Peyer's patch (tissue), 4 donors: ENCODE data around the gene ARMC9. TPM values are rescaled to one million over a fixed set of nuclear protein-coding genes. Genes with fewer than 3 reads are reported as not detected.

ENCODE experiments used
- DNase-seq, 3 donors: peaks; one replicate each; pipeline ENCODE4 v3.0.0-alpha.2; 2017 to 2019
- H3K27ac ChIP-seq, 4 donors: fragments of 200-600 bp; sonication (generic); one replicate each; pipeline ENCODE4 v1.5.1; 2016 to 2019
- H3K27me3 ChIP-seq, 2 donors: fragments of 200-600 bp; sonication (generic); one replicate each; pipeline ENCODE4 v1.5.1; 2019
- H3K36me3 ChIP-seq, 3 donors: fragments of 200-600 bp; sonication (generic); one replicate each; pipeline ENCODE4 v1.5.1; 2016 to 2019
- H3K4me1 ChIP-seq, 4 donors: fragments of 200-600 bp; sonication (generic); one replicate each; pipeline ENCODE4 v1.5.1; 2016 to 2019
- H3K4me3 ChIP-seq, 4 donors: fragments of 200-600 bp; sonication (generic); 1 replicate in 3 of 4; 2 replicates in 1 of 4; pipeline ENCODE4 v1.5.1; 2016 to 2019; ENCODE audit warnings: mild to moderate bottlenecking in 1 of 4
- H3K9me3 ChIP-seq, 4 donors: fragments of 200-600 bp; sonication (generic); one replicate each; pipeline ENCODE4 v1.5.1; 2016 to 2019; ENCODE audit warnings: mild to moderate bottlenecking in 1 of 4
- POLR2A ChIP-seq, 2 donors: fragments of 450-650 bp; IDR thresholded peaks; one replicate each; pipeline ENCODE4 v1.5.1; 2017; ENCODE audit warnings: antibody characterized with exemption in 2 of 2, mild to moderate bottlenecking in 2 of 2, moderate library complexity in 2 of 2
- total RNA-seq, 4 donors: library from RNA; depleted of rRNA; stranded (reverse); fragments of >200 nt; gene quantifications; one replicate each; pipeline ENCODE4 v1.1.0, GENCODE V29; 2016
- TF ChIP-seq, protein P1 (sequence below), 6 experiments: fragments of 450-650 bp in 4 of 6; fragments of 200-600 bp in 2 of 6; sonication (generic) in 1 of 6; IDR thresholded peaks; one replicate each; pipeline ENCODE4 v1.5.1; 2017 to 2019; ENCODE audit warnings: antibody characterized with exemption in 6 of 6, mild to moderate bottlenecking in 3 of 6, moderate library complexity in 1 of 6

ARMC9 gene
- total RNA-seq, 4 donors from 2014 or later = 3.3 to 15.7 (median 10.5) TPM

DNA sequence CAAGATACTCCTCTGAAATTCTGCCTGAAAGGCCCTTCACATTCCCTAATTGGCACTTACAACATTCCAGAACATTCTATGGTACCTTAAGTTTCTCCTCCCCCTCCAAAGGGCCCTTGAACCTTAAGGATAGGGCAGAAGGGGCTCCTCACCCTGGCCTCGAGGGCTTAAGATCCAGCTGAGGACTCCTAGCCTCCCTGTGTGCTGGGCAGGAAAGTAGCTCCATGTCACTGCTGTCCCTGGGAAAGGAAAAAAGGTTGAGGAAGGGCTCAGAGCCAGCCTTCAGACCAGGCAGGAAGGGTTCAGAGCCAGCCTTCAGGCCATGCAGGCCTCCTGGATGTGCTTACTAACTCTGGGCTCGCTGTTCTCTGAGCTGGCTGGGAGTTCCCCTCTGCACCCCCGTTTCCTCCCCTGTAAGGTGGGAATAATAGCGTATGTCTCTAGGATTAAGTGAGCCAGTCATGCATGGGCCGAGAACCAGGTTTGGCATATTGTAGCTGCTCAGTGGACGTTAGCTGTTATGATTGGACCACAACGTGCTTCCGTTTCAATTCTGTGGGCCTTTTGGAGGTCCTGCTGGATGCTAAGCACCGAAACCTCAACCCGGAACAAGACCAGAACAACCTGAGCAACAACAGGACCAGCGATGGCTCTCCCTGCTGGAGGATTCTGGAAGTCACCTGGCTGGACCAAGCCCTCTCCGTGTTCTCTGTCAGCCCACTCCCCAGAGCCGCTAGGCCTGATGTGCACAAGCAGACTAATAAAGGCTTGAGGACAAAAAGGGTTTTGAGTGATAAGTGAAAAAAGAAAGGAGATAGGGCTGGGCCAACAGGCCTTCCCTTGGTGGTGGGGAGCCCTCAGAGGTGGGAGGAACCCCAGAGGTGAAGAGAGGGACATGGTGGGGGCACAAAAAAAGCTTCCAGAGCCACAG, 196.0 kb downstream of the ARMC9 start:
- Histone ChIP-seq H3K27ac (peak overlapping the region; percentile 1 to 89 (median 84)), H3K4me3 (peak overlapping the region; percentile 55 to 92 (median 80)), H3K27me3 (no peaks in the 10 kb centered on the region), H3K36me3 (peaks cover 0 to 19% (median 0%) of the 10 kb centered on the region in 3 donors), H3K4me1 (peaks cover 0 to 28% (median 6%) of the 10 kb centered on the region in 4 donors), H3K9me3 (no peaks in the 10 kb centered on the region)
- TF ChIP-seq POLR2A (IDR thresholded peaks at IDR 0.05) = no peak
- TF ChIP-seq, protein P1, sequence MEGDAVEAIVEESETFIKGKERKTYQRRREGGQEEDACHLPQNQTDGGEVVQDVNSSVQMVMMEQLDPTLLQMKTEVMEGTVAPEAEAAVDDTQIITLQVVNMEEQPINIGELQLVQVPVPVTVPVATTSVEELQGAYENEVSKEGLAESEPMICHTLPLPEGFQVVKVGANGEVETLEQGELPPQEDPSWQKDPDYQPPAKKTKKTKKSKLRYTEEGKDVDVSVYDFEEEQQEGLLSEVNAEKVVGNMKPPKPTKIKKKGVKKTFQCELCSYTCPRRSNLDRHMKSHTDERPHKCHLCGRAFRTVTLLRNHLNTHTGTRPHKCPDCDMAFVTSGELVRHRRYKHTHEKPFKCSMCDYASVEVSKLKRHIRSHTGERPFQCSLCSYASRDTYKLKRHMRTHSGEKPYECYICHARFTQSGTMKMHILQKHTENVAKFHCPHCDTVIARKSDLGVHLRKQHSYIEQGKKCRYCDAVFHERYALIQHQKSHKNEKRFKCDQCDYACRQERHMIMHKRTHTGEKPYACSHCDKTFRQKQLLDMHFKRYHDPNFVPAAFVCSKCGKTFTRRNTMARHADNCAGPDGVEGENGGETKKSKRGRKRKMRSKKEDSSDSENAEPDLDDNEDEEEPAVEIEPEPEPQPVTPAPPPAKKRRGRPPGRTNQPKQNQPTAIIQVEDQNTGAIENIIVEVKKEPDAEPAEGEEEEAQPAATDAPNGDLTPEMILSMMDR (IDR thresholded peaks at IDR 0.05) = peak; percentile 8 to 55 (median 44)
- peak in 2 of 3 donors; percentile 72 to 74 for DNase-seq

DNA sequence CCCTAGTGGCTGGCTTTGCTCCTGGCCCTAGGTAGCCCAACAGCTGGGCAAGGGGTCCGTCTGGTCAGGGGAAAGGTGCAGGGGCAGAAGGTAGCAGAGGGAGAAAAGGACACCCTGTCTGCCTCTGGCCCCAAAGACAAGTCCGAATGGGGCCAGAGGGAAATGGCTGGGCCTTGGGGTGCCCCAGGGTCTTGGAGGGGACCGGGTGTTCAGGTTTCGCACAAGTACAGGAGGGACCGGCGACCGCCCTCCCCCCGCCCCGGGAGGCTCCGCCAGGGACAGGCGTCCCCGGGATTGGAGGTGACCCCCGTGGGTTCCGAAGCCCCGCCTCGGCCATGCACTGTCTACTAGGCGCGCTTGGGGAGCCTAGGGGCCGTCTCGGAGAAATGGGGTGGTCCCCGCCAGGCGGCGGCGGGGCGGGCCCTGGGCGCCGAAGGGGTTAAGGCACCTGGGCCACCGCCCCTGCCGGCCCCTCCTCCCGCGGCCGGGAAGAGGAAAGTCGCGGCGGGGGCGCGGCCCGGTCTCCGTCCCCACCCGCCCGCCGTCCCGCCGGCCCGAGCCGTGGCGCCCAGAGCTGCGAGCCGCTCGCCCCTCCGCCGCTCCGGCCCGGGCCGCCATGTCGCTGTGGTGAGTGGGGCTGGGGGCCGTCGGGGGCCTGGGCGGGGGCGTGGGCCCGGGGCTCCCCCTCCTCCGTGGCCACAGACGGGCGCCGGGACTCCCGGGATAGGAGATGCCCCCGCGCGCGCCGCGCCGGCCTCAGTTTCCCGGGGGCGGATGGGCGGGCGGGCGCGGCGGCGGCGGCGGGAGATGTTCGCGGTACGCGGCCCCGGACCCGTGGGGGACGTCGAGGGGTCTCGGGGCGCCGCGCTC, 197.0 kb downstream of the ARMC9 start, which contains the start of gene B3GNT7:
Gene B3GNT7, plus strand, starts transcription at position 523 of the 870 bp plus-strand sequence. Its CDS starts 94 bp downstream, at position 617.
- H3K27ac ChIP-seq = peak within 1 kb of the TSS; percentile 79 to 89 (median 84)
- peaks cover 0 to 38% (median 6%) of the 10 kb centered on the region in 4 donors for H3K4me1 ChIP-seq

DNA sequence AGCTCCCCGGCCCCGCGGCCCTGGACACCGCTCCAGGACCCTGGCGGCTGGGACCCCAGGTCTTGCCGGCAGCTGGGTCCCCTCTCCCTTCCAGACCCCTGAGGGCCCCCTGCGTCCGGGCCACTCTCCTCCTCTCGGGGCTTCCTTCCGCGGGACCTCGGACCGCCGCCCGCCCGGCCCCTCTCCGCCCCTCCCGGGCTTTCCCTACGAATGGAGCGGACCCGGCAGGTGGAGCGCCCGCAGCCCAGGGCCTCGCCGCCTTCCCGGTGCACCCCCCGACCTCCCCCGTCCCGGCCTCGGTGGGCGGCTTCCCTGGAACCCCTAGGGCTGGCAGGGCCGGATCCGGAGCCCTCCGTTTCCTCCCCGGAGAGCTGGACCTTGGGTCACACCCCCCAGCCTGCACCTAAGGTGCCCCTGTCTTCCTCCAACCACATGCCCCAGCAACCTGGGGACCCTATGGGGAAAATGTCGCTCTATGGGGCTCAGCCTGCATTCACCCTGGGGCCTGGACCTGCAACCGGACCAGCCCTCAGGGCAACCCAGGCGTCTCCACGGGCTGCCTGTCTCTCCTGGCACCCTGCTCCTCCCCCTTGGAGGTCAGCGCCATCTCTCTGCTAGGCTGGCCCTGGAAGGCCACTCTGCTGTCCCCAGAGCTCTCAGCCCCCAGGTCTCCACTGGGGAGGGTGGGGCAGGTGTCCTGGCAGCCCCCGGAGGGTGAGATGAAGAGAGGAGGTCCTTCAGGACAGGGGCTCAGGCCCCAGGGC, 197.8 kb downstream of the ARMC9 start:
- peak in 1 of 2 donors; percentile 17 for TF ChIP-seq POLR2A (IDR thresholded peaks at IDR 0.05)
- TF ChIP-seq, protein P1 (IDR thresholded peaks at IDR 0.05) = no peak
- no peaks in the 10 kb centered on the region for H3K9me3 ChIP-seq
- peak in 1 of 3 donors; percentile 69 for DNase-seq
- H3K4me1 ChIP-seq = peaks cover 0 to 40% (median 6%) of the 10 kb centered on the region in 4 donors
- peaks cover 0 to 25% (median 0%) of the 10 kb centered on the region in 3 donors for H3K36me3 ChIP-seq
- peak overlapping the region; percentile 55 to 92 (median 80) for H3K4me3 ChIP-seq
- H3K27ac ChIP-seq = peak overlapping the region; percentile 79 to 89 (median 84)
- H3K27me3 ChIP-seq = no peaks in the 10 kb centered on the region

More for the DNA sequence above, 197.0 kb downstream of the ARMC9 start, which contains the start of gene B3GNT7:
- Histone ChIP-seq H3K4me3 (peak within 1 kb of the TSS; percentile 55 to 92 (median 80)), H3K36me3 (peaks cover 0 to 20% (median 0%) of the 10 kb centered on the region in 3 donors), H3K27me3 (no peaks in the 10 kb centered on the region), H3K9me3 (no peaks in the 10 kb centered on the region)
- TF ChIP-seq, protein P1 (IDR thresholded peaks at IDR 0.05) = peak in 3 of 6 experiments; percentile 21 to 35 (median 31)
- peak in 1 of 2 donors; percentile 11 for TF ChIP-seq POLR2A (IDR thresholded peaks at IDR 0.05)
- DNase-seq = peak; percentile 21 to 80 (median 72)

DNA sequence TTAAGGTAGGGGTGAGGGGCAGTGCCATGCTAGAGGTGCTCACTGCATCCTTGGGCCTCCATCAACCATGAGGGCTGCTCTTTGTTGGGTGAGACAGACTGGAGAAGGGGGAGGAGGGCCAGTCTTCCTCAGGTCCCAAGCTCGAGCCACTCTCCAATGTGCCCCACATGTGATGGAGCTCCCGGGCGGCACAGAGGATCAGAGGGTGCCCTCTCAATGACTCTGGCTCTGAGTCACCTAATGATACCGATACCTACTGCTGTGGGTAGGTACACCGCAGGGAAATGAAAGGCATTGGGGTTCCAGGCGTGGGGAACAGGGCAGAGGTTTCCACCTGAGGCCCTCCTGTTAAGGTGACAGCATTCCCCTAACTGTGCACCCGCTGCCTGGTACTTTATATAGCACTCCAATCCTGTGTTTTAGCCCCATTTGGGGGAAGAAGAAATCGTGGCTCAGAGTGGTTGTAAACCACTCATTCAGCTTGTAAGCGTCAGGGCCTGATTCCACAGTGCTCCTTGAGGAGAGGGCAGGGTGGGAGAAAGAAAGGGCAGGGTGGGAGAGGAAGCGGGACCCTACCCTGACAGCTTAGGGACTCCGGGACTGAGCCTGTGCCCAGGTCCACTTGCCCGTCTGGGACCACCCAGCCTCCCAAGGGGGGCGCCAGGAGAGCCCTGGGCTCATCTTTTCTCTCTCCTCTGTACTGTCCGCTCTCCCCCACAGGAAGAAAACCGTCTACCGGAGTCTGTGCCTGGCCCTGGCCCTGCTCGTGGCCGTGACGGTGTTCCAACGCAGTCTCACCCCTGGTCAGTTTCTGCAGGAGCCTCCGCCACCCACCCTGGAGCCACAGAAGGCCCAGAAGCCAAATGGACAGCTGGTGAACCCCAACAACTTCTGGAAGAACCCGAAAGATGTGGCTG, 198.8 kb downstream of the ARMC9 start:
- DNase-seq = peak in 1 of 3 donors; percentile 82
- H3K4me1 ChIP-seq = peaks cover 0 to 40% (median 6%) of the 10 kb centered on the region in 4 donors

More for the DNA sequence above, 198.8 kb downstream of the ARMC9 start:
- TF ChIP-seq, protein P1 (IDR thresholded peaks at IDR 0.05) = no peak
- peak; percentile 37 to 43 for TF ChIP-seq POLR2A (IDR thresholded peaks at IDR 0.05)
- H3K9me3 ChIP-seq = no peaks in the 10 kb centered on the region
- peaks cover 0 to 27% (median 0%) of the 10 kb centered on the region in 3 donors for H3K36me3 ChIP-seq
- H3K27me3 ChIP-seq = no peaks in the 10 kb centered on the region
- H3K27ac ChIP-seq = peak overlapping the region in 3 of 4 donors; percentile 3 to 88 (median 81)
- peak overlapping the region in 3 of 4 donors; percentile 55 to 92 (median 87) for H3K4me3 ChIP-seq
